Common myeloid progenitor, CD34-positive (primary cell): ENCODE measurements around the gene NHERF1.

Experiments
- CTCF ChIA-PET: fragments of 350-600 bp; sonication (Branson Sonifier 250); formaldehyde crosslinking; loops from one replicate; lab custom pipeline; 2021; ENCODE audit warnings: antibody characterized with exemption; lab: Charles Lee
- POLR2A ChIA-PET: fragments of 350-600 bp; sonication (Branson Sonifier 250); formaldehyde crosslinking; loops from one replicate; lab custom pipeline; 2021; ENCODE audit warnings: antibody characterized with exemption; lab: Charles Lee
- DNase-seq, 3 donors: peaks; one replicate each; pipeline versions ENCODE4 v3.0.0 to v3.0.0-alpha.2; 2013
- H3K27ac ChIP-seq, 2 experiments: 1 replicate in 1 of 2; 2 replicates in 1 of 2; pipeline ENCODE4 v1.7.0; 2013; ENCODE audit warnings: inconsistent platforms in 2 of 2, low read length in 2 of 2, mild to moderate bottlenecking in 2 of 2, low read depth in 1 of 2, moderate library complexity in 1 of 2; ENCODE audit not compliant: severe bottlenecking in 2 of 2, insufficient read depth in 1 of 2, poor library complexity in 1 of 2
- H3K27me3 ChIP-seq, 5 experiments: replicated peaks in 2 of 5; 1 replicate in 3 of 5; 2 replicates in 2 of 5; pipeline versions ENCODE4 v1.6.1 to v1.7.0; 2013; ENCODE audit warnings: low read length in 4 of 5, mild to moderate bottlenecking in 2 of 5, moderate library complexity in 2 of 5, inconsistent platforms in 1 of 5; ENCODE audit not compliant: insufficient read depth in 5 of 5, control insufficient read depth in 4 of 5
- H3K36me3 ChIP-seq, 4 experiments: 1 replicate in 2 of 4; 2 replicates in 2 of 4; pipeline versions ENCODE4 v1.6.1 to v1.7.0; 2013; ENCODE audit warnings: low read length in 3 of 4, control low read depth in 1 of 4, mild to moderate bottlenecking in 1 of 4; ENCODE audit not compliant: control insufficient read depth in 4 of 4, insufficient read depth in 4 of 4
- H3K4me1 ChIP-seq, 4 experiments: 1 replicate in 3 of 4; 2 replicates in 1 of 4; pipeline versions ENCODE4 v1.6.1 to v1.7.1; 2013; ENCODE audit warnings: low read length in 3 of 4, mild to moderate bottlenecking in 3 of 4, control low read depth in 1 of 4, inconsistent platforms in 1 of 4, moderate library complexity in 1 of 4; ENCODE audit not compliant: control insufficient read depth in 4 of 4, insufficient read depth in 4 of 4; ENCODE audit errors: control extremely low read depth in 1 of 4
- H3K4me3 ChIP-seq, 7 experiments: 1 replicate in 4 of 7; 2 replicates in 3 of 7; pipeline versions ENCODE4 v1.5.1 to v1.7.0; 2013; ENCODE audit warnings: mild to moderate bottlenecking in 7 of 7, low read length in 6 of 7, moderate library complexity in 6 of 7, inconsistent platforms in 2 of 7, low read depth in 2 of 7, control low read depth in 1 of 7; ENCODE audit not compliant: insufficient read depth in 4 of 7, control insufficient read depth in 1 of 7; ENCODE audit errors: extremely low read depth in 1 of 7
- H3K9me3 ChIP-seq, 5 experiments: 1 replicate in 4 of 5; 2 replicates in 1 of 5; pipeline versions ENCODE4 v1.6.1 to v1.7.1; 2013; ENCODE audit warnings: low read length in 4 of 5, mild to moderate bottlenecking in 2 of 5, inconsistent platforms in 1 of 5, low read depth in 1 of 5, moderate library complexity in 1 of 5; ENCODE audit not compliant: control insufficient read depth in 4 of 5, insufficient read depth in 2 of 5; ENCODE audit errors: control extremely low read depth in 1 of 5
- WGBS: methylation state at CpG from one replicate; pipeline ENCODE4 v1.1.5; 2013; ENCODE audit not compliant: insufficient coverage; 5-methylcytosine and 5-hydroxymethylcytosine counted together

Gene NHERF1

DNA sequence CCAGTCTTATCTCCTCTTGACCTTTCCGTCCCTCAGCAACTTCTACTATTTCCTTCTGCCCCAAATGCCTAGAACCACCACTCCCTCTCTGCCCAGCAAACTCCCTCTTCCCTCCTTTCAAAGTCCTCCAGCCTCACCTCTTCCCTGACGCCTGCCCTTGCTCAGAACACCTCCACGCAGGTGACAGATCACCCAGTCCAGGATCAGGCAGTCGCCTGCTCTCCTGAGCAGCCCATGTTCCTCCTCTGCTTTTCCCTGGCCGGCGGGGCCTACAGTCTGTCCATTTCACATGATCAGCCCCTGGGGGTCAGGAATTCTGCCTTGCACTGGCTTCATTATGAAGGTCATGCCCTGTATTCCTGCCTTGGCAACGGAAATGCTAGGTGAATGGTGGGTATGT, 36.1 kb upstream of the NHERF1 start:
- no peaks in the 10 kb centered on the region for H3K9me3 ChIP-seq
- POLR2A ChIA-PET, result no interaction called here

GRCh38 chr17:74712756-74713155, 35.7 kb upstream of the NHERF1 start, which contains the start of gene CD300LF:
TSS of gene CD300LF (minus strand) at chr17:74712923. CDS start at chr17:74712866, 57 bp downstream.
- H3K27me3 ChIP-seq, result no peaks in the 10 kb centered on the region
- DNase-seq, result peak; percentile 64 to 87 (median 84)
- H3K27ac ChIP-seq, result peak within 1 kb of the TSS; percentile 38 to 62
- peaks cover 2 to 36% (median 30%) of the 10 kb centered on the region in 4 experiments for H3K4me1 ChIP-seq
- H3K36me3 ChIP-seq, result no peaks in the 10 kb centered on the region
- CTCF ChIA-PET, result interaction anchor here (1.0 to 6.2 kb wide), 5 partner anchors 17 to 28 kb away, joined by 3 to 39 read pairs (median 4); partner anchors contain the start of gene RAB37
- POLR2A ChIA-PET, result interaction anchor here (0.8 kb wide), 2 partner anchors 14 to 24 kb away, joined by 5 read pairs; partner anchors contain the start of gene RAB37
- no peaks in the 10 kb centered on the region for H3K9me3 ChIP-seq
- 0% methylated on average over 4 of the region's 8 CpGs for WGBS
- peak within 1 kb of the TSS; percentile 15 to 85 (median 71) for H3K4me3 ChIP-seq

More for the DNA sequence above, 36.1 kb upstream of the NHERF1 start:
- Histone ChIP-seq H3K4me1 (peaks cover 2 to 36% (median 30%) of the 10 kb centered on the region in 4 experiments), H3K27me3 (no peaks in the 10 kb centered on the region), H3K36me3 (no peaks in the 10 kb centered on the region), H3K27ac (peak overlapping the region; percentile 38 to 62), H3K4me3 (peak overlapping the region; percentile 15 to 85 (median 71))
- CTCF ChIA-PET, result interaction anchor here (1.2 to 6.2 kb wide), 3 partner anchors 24 to 29 kb away, joined by 3 to 39 read pairs (median 4); partner anchors contain the start of gene RAB37
- 20% methylated on average over 6 of the region's 7 CpGs for WGBS
- no peak for DNase-seq

DNA sequence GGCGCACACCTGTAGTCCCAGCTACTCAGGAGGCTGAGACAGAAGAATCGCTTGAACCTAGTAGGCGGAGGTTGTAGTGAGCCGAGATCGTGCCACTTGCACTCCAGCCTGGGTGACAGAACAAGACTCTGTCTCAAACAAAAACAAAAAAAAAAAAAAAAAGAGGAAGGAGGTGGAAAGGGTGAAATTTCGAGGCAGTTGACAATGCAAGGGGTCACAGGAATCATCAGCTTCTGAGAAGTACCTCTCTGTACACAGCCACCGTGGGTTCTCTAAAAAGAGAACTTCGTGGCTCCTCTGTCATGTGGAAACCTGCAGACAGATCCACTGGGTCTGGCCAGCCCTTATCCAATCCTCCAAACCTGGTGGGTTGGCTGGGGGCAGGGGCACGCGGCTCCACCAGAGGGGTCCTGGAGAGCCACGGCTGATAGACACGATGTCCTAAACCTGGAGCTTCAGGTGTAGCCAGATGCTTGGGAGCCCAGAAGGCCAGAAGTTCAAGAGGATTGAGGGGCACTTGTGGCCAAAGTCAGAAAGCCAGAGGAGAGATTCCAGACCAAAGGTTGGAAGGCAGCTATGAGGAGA, 35.2 kb upstream of the NHERF1 start:
- ChIA-PET POLR2A (interaction anchor here (0.6 to 1.1 kb wide), 4 partner anchors 13 to 23 kb away, joined by 3 to 5 read pairs (median 4); partner anchors contain the start of gene RAB37), CTCF (interaction anchor here (1.0 to 6.2 kb wide), 4 partner anchors 16 to 55 kb away, joined by 3 to 39 read pairs (median 6); partner anchors contain the start of gene RAB37)
- H3K36me3 ChIP-seq, result no peaks in the 10 kb centered on the region
- no peaks in the 10 kb centered on the region for H3K27me3 ChIP-seq
- H3K27ac ChIP-seq, result peak overlapping the region in 1 of 2 experiments; percentile 62
- H3K4me1 ChIP-seq, result peaks cover 2 to 36% (median 30%) of the 10 kb centered on the region in 4 experiments
- H3K4me3 ChIP-seq, result peak overlapping the region in 1 of 7 experiments; percentile 72
- WGBS, result 69% methylated on average over 7 of the region's 12 CpGs
- no peaks in the 10 kb centered on the region for H3K9me3 ChIP-seq
- DNase-seq, result peak; percentile 34 to 83 (median 76)

GRCh38 chr17:74715144-74715543, 33.3 kb upstream of the NHERF1 start:
- Histone ChIP-seq H3K27ac (no peak overlapping the region), H3K4me1 (peaks cover 2 to 36% (median 26%) of the 10 kb centered on the region in 4 experiments), H3K9me3 (no peaks in the 10 kb centered on the region), H3K27me3 (no peaks in the 10 kb centered on the region), H3K36me3 (no peaks in the 10 kb centered on the region), H3K4me3 (no peak overlapping the region)
- CTCF ChIA-PET, result interaction anchor here (1.4 to 6.2 kb wide), 2 partner anchors 9 to 22 kb away, joined by 3 to 39 read pairs; partner anchors contain the start of gene RAB37
- 75% methylated on average over 4 of the region's 4 CpGs for WGBS
- no peak for DNase-seq
- POLR2A ChIA-PET, result no interaction called here

GRCh38 chr17:74720506-74720905, 27.9 kb upstream of the NHERF1 start:
- CTCF ChIA-PET, result interaction anchor here (2.4 kb wide), 1 partner anchor 17 kb away, joined by 11 read pairs; the partner anchor contains the start of gene RAB37
- no peak overlapping the region for H3K27ac ChIP-seq

GRCh38 chr17:74722782-74723181, 25.6 kb upstream of the NHERF1 start:
- Histone ChIP-seq H3K36me3 (no peaks in the 10 kb centered on the region), H3K27me3 (no peaks in the 10 kb centered on the region), H3K4me3 (no peak overlapping the region), H3K9me3 (no peaks in the 10 kb centered on the region), H3K27ac (no peak overlapping the region), H3K4me1 (peaks cover 0 to 5% (median 0%) of the 10 kb centered on the region in 4 experiments)
- POLR2A ChIA-PET, result no interaction called here
- CTCF ChIA-PET, result interaction anchor here (0.9 to 5.8 kb wide), 2 partner anchors 14 to 65 kb away, joined by 3 to 33 read pairs; partner anchors contain the start of gene RAB37
- DNase-seq, result no peak
- WGBS, result 94% methylated on average over 4 of the region's 4 CpGs

More at GRCh38 chr17:74720506-74720905, 27.9 kb upstream of the NHERF1 start:
- H3K4me1 ChIP-seq, result peaks cover 0 to 5% (median 0%) of the 10 kb centered on the region in 4 experiments
- DNase-seq, result no peak
- no peaks in the 10 kb centered on the region for H3K36me3 ChIP-seq
- no peaks in the 10 kb centered on the region for H3K27me3 ChIP-seq
- H3K4me3 ChIP-seq, result no peak overlapping the region
- 97% methylated on average over 3 of the region's 4 CpGs for WGBS
- no peaks in the 10 kb centered on the region for H3K9me3 ChIP-seq
- POLR2A ChIA-PET, result no interaction called here
